HEK293T (cell line): ENCODE measurements around the gene EEF2.

Source experiments
- CTCF ChIA-PET: fragments of 350-600 bp; formaldehyde crosslinking; extraction: SDS; loops from one replicate; lab custom pipeline; 2021; ENCODE audit warnings: antibody characterized with exemption, inconsistent platforms; lab: Yijun Ruan, JAX
- POLR2A ChIA-PET: fragments of 350-600 bp; formaldehyde crosslinking; extraction: SDS; loops from one replicate; lab custom pipeline; 2020; ENCODE audit warnings: antibody characterized with exemption, inconsistent platforms; lab: Yijun Ruan, JAX
- DNase-seq: peaks from one replicate; pipeline ENCODE4 v3.0.0; 2012; ENCODE audit warnings: mixed read lengths; ENCODE audit errors: extremely low spot score
- ARNT ChIP-seq: fragments of 450-650 bp; IDR thresholded peaks from 2 replicates; pipeline ENCODE4 v1.6.1; 2017; ENCODE audit warnings: mild to moderate bottlenecking
- BHLHE40 ChIP-seq: fragments of 450-650 bp; IDR thresholded peaks from 2 replicates; pipeline ENCODE4 v1.6.1; 2016; ENCODE audit warnings: mild to moderate bottlenecking, moderate library complexity, borderline replicate concordance
- CTBP1 ChIP-seq: fragments of 450-650 bp; IDR thresholded peaks from 2 replicates; pipeline ENCODE4 v1.6.1; 2016; ENCODE audit warnings: borderline replicate concordance
- ELF4 ChIP-seq: fragments of 450-650 bp; IDR thresholded peaks from 2 replicates; pipeline ENCODE4 v1.6.1; 2017; ENCODE audit warnings: antibody characterized with exemption
- FOXA1 ChIP-seq: fragments of 450-650 bp; IDR thresholded peaks from 2 replicates; pipeline ENCODE4 v1.6.1; 2016; ENCODE audit warnings: mild to moderate bottlenecking
- FOXK2 ChIP-seq: fragments of 450-650 bp; IDR thresholded peaks from 2 replicates; pipeline ENCODE4 v1.6.1; 2016; ENCODE audit warnings: mild to moderate bottlenecking
- FOXM1 ChIP-seq: fragments of 450-650 bp; IDR thresholded peaks from 2 replicates; pipeline ENCODE4 v1.6.1; 2017; ENCODE audit warnings: mild to moderate bottlenecking, borderline replicate concordance
- HDGF ChIP-seq: fragments of 450-650 bp; IDR thresholded peaks from 2 replicates; pipeline ENCODE4 v1.6.1; 2017; ENCODE audit warnings: antibody characterized with exemption, borderline replicate concordance
- L3MBTL2 ChIP-seq: fragments of 450-650 bp; conservative IDR thresholded peaks from 2 replicates; pipeline ENCODE4 v1.6.1; 2016; ENCODE audit warnings: mild to moderate bottlenecking
- LEF1 ChIP-seq: fragments of 450-650 bp; IDR thresholded peaks from 2 replicates; pipeline ENCODE4 v1.6.1; 2017; ENCODE audit warnings: mild to moderate bottlenecking, borderline replicate concordance
- NFRKB ChIP-seq: fragments of 450-650 bp; IDR thresholded peaks from 2 replicates; pipeline ENCODE4 v1.6.1; 2016; ENCODE audit warnings: mild to moderate bottlenecking, moderate library complexity
- SP1 ChIP-seq: fragments of 450-650 bp; IDR thresholded peaks from 2 replicates; pipeline ENCODE4 v1.6.1; 2017
- SUZ12 ChIP-seq: fragments of 450-650 bp; IDR thresholded peaks from 2 replicates; pipeline ENCODE4 v1.6.1; 2016; ENCODE audit warnings: mild to moderate bottlenecking
- TARDBP ChIP-seq: fragments of 450-650 bp; IDR thresholded peaks from 2 replicates; pipeline ENCODE4 v1.6.1; 2016
- ZNF384 ChIP-seq: fragments of 450-650 bp; IDR thresholded peaks from 2 replicates; pipeline ENCODE4 v1.6.1; 2016
- TF ChIP-seq, protein P1 (sequence below): fragments of 450-650 bp; IDR thresholded peaks from 2 replicates; pipeline ENCODE4 v1.6.1; 2016

The EEF2 gene

DNA sequence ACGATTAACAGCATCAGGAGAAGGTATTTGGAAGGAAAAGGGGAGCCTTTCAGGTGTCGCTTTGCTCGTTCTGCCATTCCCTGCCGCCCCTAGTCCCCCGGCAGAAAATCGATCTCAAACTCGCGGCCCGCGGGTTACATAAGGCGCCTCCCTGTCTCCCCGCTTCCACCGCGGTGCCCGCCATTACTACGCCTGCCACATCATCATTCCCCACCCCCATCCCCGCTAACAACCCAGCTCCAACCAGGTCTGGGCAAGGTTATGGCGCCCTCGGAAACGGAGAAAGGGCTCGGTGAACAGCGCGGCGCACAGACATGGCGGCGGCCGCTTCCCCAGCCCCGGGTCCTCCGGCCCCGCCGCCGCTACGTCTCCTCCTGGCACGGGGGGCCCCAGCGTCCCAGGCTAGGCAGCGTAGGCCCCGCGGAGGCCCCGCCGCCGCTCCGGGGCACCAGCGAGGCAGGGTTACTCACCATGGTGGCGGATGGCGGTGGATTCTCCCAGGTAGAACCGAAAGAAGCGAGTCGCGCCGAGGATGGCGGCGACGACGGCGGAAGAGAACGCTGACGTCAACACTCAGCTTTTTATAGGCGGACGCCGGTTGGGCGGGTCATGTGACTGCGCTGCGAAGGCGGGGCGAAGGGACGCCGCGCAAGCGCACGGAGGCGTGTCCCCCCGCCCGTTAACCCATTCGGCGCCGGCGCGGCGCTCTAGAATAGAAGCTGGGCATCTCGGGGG is at the start of gene EEF2:
Gene EEF2, minus strand, starts transcription at position 556 of the 735 bp plus-strand sequence. Its CDS starts 83 bp downstream, at position 473.
- peak; percentile 92 for TF ChIP-seq ELF4
- TF ChIP-seq L3MBTL2: no peak
- no peak for TF ChIP-seq CTBP1
- TF ChIP-seq BHLHE40: no peak
- no peak; the same call in 1 of the 2 replicates for TF ChIP-seq LEF1
- TF ChIP-seq FOXA1: no peak
- TF ChIP-seq TARDBP: no peak
- peak; percentile 74 for TF ChIP-seq NFRKB
- TF ChIP-seq SUZ12: no peak
- no peak for TF ChIP-seq SP1
- TF ChIP-seq, protein P1, sequence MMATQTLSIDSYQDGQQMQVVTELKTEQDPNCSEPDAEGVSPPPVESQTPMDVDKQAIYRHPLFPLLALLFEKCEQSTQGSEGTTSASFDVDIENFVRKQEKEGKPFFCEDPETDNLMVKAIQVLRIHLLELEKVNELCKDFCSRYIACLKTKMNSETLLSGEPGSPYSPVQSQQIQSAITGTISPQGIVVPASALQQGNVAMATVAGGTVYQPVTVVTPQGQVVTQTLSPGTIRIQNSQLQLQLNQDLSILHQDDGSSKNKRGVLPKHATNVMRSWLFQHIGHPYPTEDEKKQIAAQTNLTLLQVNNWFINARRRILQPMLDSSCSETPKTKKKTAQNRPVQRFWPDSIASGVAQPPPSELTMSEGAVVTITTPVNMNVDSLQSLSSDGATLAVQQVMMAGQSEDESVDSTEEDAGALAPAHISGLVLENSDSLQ: no peak
- no peak for TF ChIP-seq ZNF384
- POLR2A ChIA-PET: interaction anchor here (0.5 to 4.2 kb wide), 32 partner anchors 8 to 223 kb away, joined by 3 to 39 read pairs (median 4); partner anchors contain the start of genes DAPK3, MRPL54, NMRK2 and PIAS4
- CTCF ChIA-PET: interaction anchor here (0.6 to 1.5 kb wide), 6 partner anchors 13 to 217 kb away, joined by 3 to 5 read pairs (median 3); no protein-coding TSS in a partner anchor
- peak; percentile 93 for DNase-seq

DNA sequence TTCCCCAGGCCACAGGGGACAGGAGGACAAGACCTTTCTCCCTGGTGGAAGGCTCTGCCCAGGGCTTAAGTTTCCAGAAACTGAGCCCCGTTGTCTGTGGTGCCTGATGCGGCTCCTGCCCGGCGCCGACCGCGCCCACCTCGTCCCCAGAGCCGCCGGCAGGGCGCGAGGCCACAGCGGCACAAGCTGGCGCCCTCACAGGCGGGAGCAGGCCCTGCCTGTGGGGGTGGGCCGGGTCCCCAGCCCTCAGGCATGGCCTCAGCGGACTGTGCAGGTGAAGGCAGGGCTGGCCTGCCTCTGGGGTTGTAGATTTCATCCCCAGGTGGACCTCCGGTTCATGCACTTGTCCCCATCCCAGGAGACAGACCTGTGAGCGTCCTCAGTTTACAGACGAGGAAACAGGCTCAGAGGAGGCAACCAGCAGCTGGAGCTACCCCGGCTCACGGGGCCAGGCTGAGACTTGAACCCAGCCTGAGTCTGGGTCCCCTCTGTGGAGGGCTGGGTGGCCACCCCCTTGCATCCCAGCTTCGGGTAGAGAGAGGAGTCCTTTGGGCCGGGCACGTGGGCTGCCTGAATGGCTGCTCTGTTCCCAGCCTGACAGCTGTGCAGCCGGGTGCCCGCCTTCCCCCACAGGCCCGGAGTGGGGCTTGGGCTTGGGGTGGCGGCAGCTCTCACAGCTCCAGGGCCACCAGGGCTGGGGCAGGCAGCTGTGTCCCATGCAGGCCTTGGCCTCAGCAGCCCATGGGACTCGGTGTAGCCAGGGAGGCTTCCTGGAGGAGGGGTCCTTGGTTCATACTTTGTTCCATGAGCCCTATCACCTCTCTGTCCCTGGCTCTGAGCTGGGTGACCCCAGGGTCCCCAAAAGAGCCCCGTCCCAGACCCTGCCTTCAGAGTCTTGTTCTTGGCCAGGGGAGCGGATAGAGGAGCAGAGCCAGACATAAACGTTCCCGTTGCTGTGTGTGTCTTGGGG is 49.1 kb upstream of the EEF2 start:
- TF ChIP-seq CTBP1 (no peak), BHLHE40 (no peak), ZNF384 (no peak), SUZ12 (no peak), ELF4 (no peak), HDGF (no peak), FOXM1 (no peak), FOXK2 (no peak)
- no peak for DNase-seq
- ChIA-PET POLR2A (interaction anchor here (1.0 kb wide), 1 partner anchor 31 kb away, joined by 3 read pairs; no protein-coding TSS in a partner anchor), CTCF (no interaction called here)

DNA sequence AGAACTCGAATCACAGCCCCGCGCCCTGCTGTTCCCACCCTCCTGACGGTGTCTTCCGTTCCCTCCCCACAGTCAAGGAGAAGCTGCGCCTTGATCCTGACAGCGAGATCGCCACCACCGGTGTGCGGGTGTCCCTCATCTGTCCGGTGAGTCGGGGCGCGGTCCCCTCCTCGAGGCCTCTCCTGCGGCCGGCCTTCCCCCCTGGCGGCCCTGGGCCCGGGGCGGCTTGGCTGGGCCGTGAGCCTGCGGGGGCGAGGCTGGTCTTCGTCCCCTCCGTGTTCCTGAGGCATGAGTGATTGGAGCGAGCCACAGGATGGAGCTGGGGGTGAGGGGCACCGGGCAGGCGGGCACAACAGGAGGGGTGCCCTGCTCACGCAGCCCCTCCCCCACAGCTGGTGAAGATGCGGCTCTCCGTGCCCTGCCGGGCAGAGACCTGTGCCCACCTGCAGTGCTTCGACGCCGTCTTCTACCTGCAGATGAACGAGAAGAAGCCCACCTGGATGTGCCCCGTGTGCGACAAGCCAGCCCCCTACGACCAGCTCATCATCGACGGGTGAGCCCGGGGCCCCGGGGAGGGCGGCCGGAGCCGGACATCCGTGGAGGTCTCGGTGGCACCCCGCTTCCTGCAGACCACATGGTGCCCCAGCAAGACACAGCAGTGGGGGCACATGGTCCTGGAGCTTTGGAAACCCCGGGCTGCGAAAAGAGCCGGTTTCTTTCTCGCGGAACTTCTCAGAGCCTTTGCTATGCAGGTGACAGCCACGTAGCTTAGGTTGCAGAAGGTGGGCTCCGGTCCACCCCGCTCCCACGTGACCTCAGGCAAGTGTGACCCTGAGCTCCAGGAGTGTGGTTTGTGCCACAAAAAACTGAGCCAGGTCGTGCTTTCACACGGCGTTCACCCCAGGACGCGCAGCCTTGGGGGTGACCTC is 48.0 kb upstream of the EEF2 start:
- ChIA-PET POLR2A (no interaction called here), CTCF (no interaction called here)
- TF ChIP-seq LEF1 (no peak), CTBP1 (no peak), FOXA1 (no peak), NFRKB (no peak), SP1 (no peak)

DNA sequence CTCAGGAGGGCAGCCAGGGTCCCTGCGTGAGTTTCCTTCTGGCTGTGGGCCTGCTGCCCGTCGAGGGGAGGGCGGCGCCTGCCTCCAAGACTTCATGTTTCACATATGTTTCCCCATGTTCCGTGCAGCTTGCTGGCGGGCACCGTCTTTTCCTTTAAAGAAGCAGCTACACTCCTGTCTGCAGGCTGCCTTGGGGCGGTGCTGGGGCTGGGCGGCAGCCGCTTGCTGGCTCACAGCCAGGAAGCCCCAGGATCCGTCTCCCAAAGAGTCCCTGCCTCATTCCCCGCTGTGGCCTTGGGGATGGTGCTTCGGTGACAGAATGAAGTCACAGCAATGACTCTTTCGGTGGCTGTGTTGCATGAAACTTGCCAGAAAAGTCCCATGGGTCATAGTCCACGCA is 47.2 kb upstream of the EEF2 start:
- ChIA-PET POLR2A (no interaction called here), CTCF (no interaction called here)
- no peak for TF ChIP-seq HDGF
- TF ChIP-seq ZNF384: no peak
- TF ChIP-seq, protein P1: no peak
- DNase-seq: no peak

More for the DNA sequence above, 48.0 kb upstream of the EEF2 start:
- no peak for DNase-seq

DNA sequence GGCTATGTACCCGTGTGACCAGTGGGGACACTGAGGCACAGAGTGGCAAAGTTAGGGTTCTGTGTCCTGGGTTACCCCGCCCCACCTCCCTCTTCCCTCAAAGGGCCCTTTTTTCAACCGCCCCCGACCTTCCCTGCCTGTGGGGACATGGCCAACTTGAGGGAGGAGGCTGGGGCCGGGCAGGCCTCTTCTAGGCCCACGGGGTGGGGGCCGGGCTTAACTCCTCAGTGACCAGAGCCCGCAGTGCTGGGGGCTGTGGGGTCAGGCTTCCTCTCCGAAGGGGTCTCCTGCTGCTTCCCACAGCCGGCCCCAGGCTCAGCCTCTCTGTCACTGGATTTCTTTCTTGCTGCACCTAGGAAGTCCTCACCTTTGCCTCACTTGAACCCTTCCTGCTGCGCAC is 46.2 kb upstream of the EEF2 start:
- POLR2A ChIA-PET: no interaction called here
- DNase-seq: no peak
- CTCF ChIA-PET: no interaction called here
- TF ChIP-seq FOXM1 (no peak), SP1 (no peak), SUZ12 (no peak), L3MBTL2 (no peak), LEF1 (no peak), ZNF384 (no peak), TARDBP (no peak), NFRKB (no peak)

DNA sequence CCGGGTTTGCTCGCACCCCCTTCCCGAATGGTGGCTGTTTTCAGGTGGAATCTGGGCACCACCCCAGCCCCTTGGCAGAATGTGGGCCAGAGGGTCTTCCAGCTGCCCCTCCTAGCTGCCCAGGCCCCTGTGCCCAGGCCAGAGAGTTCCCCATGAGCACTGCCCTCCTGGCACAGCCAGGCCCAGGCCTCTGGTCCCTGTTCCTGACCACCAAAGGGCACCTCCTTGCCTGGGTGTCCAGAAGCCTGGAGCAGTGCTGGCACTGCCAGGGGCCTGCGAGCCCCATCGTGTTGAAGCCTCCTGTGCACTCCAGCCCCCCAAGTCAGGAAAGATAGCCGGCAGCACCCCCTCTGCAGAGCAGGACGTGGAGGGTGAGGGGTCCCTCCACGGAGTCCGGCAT is 45.7 kb upstream of the EEF2 start:
- DNase-seq: no peak
- POLR2A ChIA-PET: no interaction called here
- CTCF ChIA-PET: no interaction called here
- TF ChIP-seq SUZ12 (no peak), LEF1 (no peak), FOXM1 (no peak), NFRKB (no peak), ARNT (no peak), TARDBP (no peak), L3MBTL2 (no peak), CTBP1 (no peak), HDGF (no peak), BHLHE40 (no peak), ZNF384 (no peak), ELF4 (no peak), FOXK2 (no peak), SP1 (no peak), FOXA1 (no peak)
- TF ChIP-seq, protein P1: no peak
